ENCODE results near the gene XPNPEP2.

XPNPEP2 gene

GRCh38 chrX:129700536-129700935, 38.2 kb upstream of the XPNPEP2 start:
- no peak for TF ChIP-seq CTCF (IDR thresholded peaks at IDR 0.05)

GRCh38 chrX:129701624-129702069, 37.1 kb upstream of the XPNPEP2 start:
- H3K4me3 Mint-ChIP-seq: no peak overlapping the region
- H3K36me3 Mint-ChIP-seq (ENCODE audit: low read depth): no peaks in the 10 kb centered on the region
- DNase-seq: no peak
- no peak overlapping the region for H3K27ac Mint-ChIP-seq
- TF ChIP-seq CTCF (IDR thresholded peaks at IDR 0.05): no peak
- H3K4me1 Mint-ChIP-seq: no peaks in the 10 kb centered on the region
- peaks cover 18% of the 10 kb centered on the region for H3K27me3 Mint-ChIP-seq (ENCODE audit: low read depth, poor library complexity)
- H3K9me3 Mint-ChIP-seq: peaks cover 37% of the 10 kb centered on the region

More at GRCh38 chrX:129700536-129700935, 38.2 kb upstream of the XPNPEP2 start:
- no peaks in the 10 kb centered on the region for H3K4me1 Mint-ChIP-seq
- no peak overlapping the region for H3K27ac Mint-ChIP-seq
- no peak overlapping the region for H3K4me3 Mint-ChIP-seq
- peaks cover 40% of the 10 kb centered on the region for H3K9me3 Mint-ChIP-seq
- no peak for DNase-seq
- H3K36me3 Mint-ChIP-seq (ENCODE audit: low read depth): no peaks in the 10 kb centered on the region
- peaks cover 22% of the 10 kb centered on the region for H3K27me3 Mint-ChIP-seq (ENCODE audit: low read depth, poor library complexity)

- Mint-ChIP-seq H3K9me3 (peaks cover 50% of the 10 kb centered on the region), H3K27me3 (ENCODE audit: low read depth, poor library complexity) (peaks cover 14% of the 10 kb centered on the region), H3K36me3 (ENCODE audit: low read depth) (no peaks in the 10 kb centered on the region), H3K27ac (no peak overlapping the region), H3K4me3 (no peak overlapping the region), H3K4me1 (no peaks in the 10 kb centered on the region)
- DNase-seq: no peak
- no peak for TF ChIP-seq CTCF (IDR thresholded peaks at IDR 0.05)
Observed at GRCh38 chrX:129704491-129704890, 34.3 kb upstream of the XPNPEP2 start.

- H3K9me3 Mint-ChIP-seq: peaks cover 43% of the 10 kb centered on the region
- TF ChIP-seq CTCF (IDR thresholded peaks at IDR 0.05): no peak
- H3K27ac Mint-ChIP-seq: no peak overlapping the region
- no peak overlapping the region for H3K4me3 Mint-ChIP-seq
- H3K4me1 Mint-ChIP-seq: no peaks in the 10 kb centered on the region
- H3K27me3 Mint-ChIP-seq (ENCODE audit: low read depth, poor library complexity): peaks cover 10% of the 10 kb centered on the region
- no peak for DNase-seq
- no peaks in the 10 kb centered on the region for H3K36me3 Mint-ChIP-seq (ENCODE audit: low read depth)
Observed at GRCh38 chrX:129705377-129705925, 33.3 kb upstream of the XPNPEP2 start.

GRCh38 chrX:129705988-129706387, 32.8 kb upstream of the XPNPEP2 start:
- Mint-ChIP-seq H3K4me3 (no peak overlapping the region), H3K27ac (no peak overlapping the region), H3K36me3 (ENCODE audit: low read depth) (no peaks in the 10 kb centered on the region), H3K4me1 (no peaks in the 10 kb centered on the region), H3K27me3 (ENCODE audit: low read depth, poor library complexity) (peaks cover 10% of the 10 kb centered on the region), H3K9me3 (peaks cover 38% of the 10 kb centered on the region)
- TF ChIP-seq CTCF (IDR thresholded peaks at IDR 0.05): no peak
- no peak for DNase-seq

GRCh38 chrX:129706400-129707072, 32.2 kb upstream of the XPNPEP2 start:
- Mint-ChIP-seq H3K27ac (no peak overlapping the region), H3K4me3 (no peak overlapping the region), H3K27me3 (ENCODE audit: low read depth, poor library complexity) (peaks cover 10% of the 10 kb centered on the region), H3K9me3 (peaks cover 36% of the 10 kb centered on the region), H3K4me1 (no peaks in the 10 kb centered on the region), H3K36me3 (ENCODE audit: low read depth) (no peaks in the 10 kb centered on the region)
- TF ChIP-seq CTCF (IDR thresholded peaks at IDR 0.05): no peak
- no peak for DNase-seq

Measured in nephron progenitor cell (in vitro differentiated cells).